ENCODE data around the gene NOX4.
"Not testable (repeated sequence)": the region's sequence is repeated elsewhere in the genome, so short reads cannot be mapped to it uniquely, and the experiment has no call there.

- TF ChIP-seq, protein P1, sequence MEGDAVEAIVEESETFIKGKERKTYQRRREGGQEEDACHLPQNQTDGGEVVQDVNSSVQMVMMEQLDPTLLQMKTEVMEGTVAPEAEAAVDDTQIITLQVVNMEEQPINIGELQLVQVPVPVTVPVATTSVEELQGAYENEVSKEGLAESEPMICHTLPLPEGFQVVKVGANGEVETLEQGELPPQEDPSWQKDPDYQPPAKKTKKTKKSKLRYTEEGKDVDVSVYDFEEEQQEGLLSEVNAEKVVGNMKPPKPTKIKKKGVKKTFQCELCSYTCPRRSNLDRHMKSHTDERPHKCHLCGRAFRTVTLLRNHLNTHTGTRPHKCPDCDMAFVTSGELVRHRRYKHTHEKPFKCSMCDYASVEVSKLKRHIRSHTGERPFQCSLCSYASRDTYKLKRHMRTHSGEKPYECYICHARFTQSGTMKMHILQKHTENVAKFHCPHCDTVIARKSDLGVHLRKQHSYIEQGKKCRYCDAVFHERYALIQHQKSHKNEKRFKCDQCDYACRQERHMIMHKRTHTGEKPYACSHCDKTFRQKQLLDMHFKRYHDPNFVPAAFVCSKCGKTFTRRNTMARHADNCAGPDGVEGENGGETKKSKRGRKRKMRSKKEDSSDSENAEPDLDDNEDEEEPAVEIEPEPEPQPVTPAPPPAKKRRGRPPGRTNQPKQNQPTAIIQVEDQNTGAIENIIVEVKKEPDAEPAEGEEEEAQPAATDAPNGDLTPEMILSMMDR (IDR thresholded peaks at IDR 0.05): not testable (repeated sequence)
- not testable (repeated sequence) for TF ChIP-seq POLR2A, POLR2AphosphoS5 (IDR thresholded peaks at IDR 0.05)
Observed at GRCh38 chr11:89408441-89408840, 82.7 kb downstream of the NOX4 start.
